CD4-positive, alpha-beta T cell (primary cell): ENCODE measurements around the gene CENPS. TPM values are rescaled to one million over a fixed set of nuclear protein-coding genes. Genes with fewer than 3 reads are reported as not detected.

Experiments used
- ATAC-seq: fragments of 200-7000 bp; cut with Tn5 transposase; one replicate; pipeline ENCODE4 v1.10.0; 2022; ENCODE audit warnings: mild to moderate bottlenecking; ENCODE audit not compliant: poor library complexity
- CTCF ChIA-PET: fragments of 350-600 bp; sonication (Branson Sonifier 250); formaldehyde crosslinking; loops from one replicate; lab custom pipeline; 2021; ENCODE audit warnings: antibody characterized with exemption, inconsistent platforms; lab: Charles Lee
- POLR2A ChIA-PET: fragments of 350-600 bp; sonication (Branson Sonifier 250); formaldehyde crosslinking; loops from one replicate; lab custom pipeline; 2021; ENCODE audit warnings: antibody characterized with exemption, inconsistent platforms; lab: Charles Lee
- DNase-seq, 14 experiments: peaks; one replicate each; pipeline ENCODE4 v3.0.0-alpha.2; 2013 to 2020; ENCODE audit warnings: mixed read lengths in 2 of 14
- H3K27ac ChIP-seq, 2 donors: one replicate each; pipeline versions ENCODE4 v1.5.1 to v1.7.0; 2013; ENCODE audit warnings: low read length in 2 of 2, low read depth in 1 of 2, mild to moderate bottlenecking in 1 of 2
- H3K27me3 ChIP-seq, 2 experiments: 1 replicate in 1 of 2; 2 replicates in 1 of 2; pipeline versions ENCODE4 v1.6.1 to v1.7.0; 2013; ENCODE audit warnings: low read length in 2 of 2, control low read depth in 1 of 2, mild to moderate bottlenecking in 1 of 2, moderate library complexity in 1 of 2; ENCODE audit not compliant: insufficient read depth in 2 of 2, control insufficient read depth in 1 of 2
- H3K36me3 ChIP-seq: one replicate; pipeline ENCODE4 v1.6.1; 2013; ENCODE audit warnings: low read length, control low read depth; ENCODE audit not compliant: insufficient read depth
- H3K4me1 ChIP-seq: one replicate; pipeline ENCODE4 v1.6.1; 2013; ENCODE audit warnings: low read length, control low read depth; ENCODE audit not compliant: insufficient read depth
- H3K4me3 ChIP-seq: one replicate; pipeline ENCODE4 v1.5.1; 2013; ENCODE audit warnings: mild to moderate bottlenecking, low read length, moderate library complexity
- H3K9me3 ChIP-seq, 2 experiments: 1 replicate in 1 of 2; 2 replicates in 1 of 2; pipeline versions ENCODE4 v1.6.1 to v1.7.0; 2013; ENCODE audit warnings: low read length in 2 of 2, mild to moderate bottlenecking in 2 of 2, control low read depth in 1 of 2, moderate library complexity in 1 of 2; ENCODE audit not compliant: control insufficient read depth in 1 of 2, insufficient read depth in 1 of 2
- H3K27ac Mint-ChIP-seq: one replicate; pipeline ENCODE4 v1.8.0; 2020; ENCODE audit warnings: mixed read lengths
- H3K27me3 Mint-ChIP-seq: one replicate; pipeline ENCODE4 v1.8.0; 2021; ENCODE audit warnings: mixed read lengths
- H3K36me3 Mint-ChIP-seq: one replicate; pipeline ENCODE4 v1.8.0; 2021; ENCODE audit warnings: low read depth, mixed read lengths
- H3K4me1 Mint-ChIP-seq: one replicate; pipeline ENCODE4 v1.8.0; 2021; ENCODE audit warnings: low read depth, mixed read lengths
- H3K4me3 Mint-ChIP-seq: one replicate; pipeline ENCODE4 v1.8.0; 2020; ENCODE audit warnings: mild to moderate bottlenecking, mixed read lengths
- H3K9me3 Mint-ChIP-seq: one replicate; pipeline ENCODE4 v1.8.0; 2020; ENCODE audit warnings: mixed read lengths
- CTCF ChIP-seq: fragments of 200-600 bp; IDR thresholded peaks from one replicate; pipeline ENCODE4 v1.8.0; 2022; ENCODE audit warnings: antibody characterized with exemption, mild to moderate bottlenecking
- intact Hi-C, 2 experiments: fragments of 100-400 bp; cut with DNase I in 1 of 2; cut with micrococcal nuclease in 1 of 2; formaldehyde crosslinking; loops; one replicate each; pipeline versions ENCODE4 v1.15.1 to v1.9.0; 2023 to 2025; cut with DNase I, micrococcal nuclease
- total RNA-seq, 174 experiments: library from RNA in 2 of 174; stranded (reverse) in 2 of 174; gene quantifications; one replicate each; pipeline ENCODE4 v1.2.3 and lab custom pipeline; 2021 to 2026

CENPS gene
- total RNA-seq, 2 experiments from 2014 or later, result 3.7 to 4.0 TPM

DNA sequence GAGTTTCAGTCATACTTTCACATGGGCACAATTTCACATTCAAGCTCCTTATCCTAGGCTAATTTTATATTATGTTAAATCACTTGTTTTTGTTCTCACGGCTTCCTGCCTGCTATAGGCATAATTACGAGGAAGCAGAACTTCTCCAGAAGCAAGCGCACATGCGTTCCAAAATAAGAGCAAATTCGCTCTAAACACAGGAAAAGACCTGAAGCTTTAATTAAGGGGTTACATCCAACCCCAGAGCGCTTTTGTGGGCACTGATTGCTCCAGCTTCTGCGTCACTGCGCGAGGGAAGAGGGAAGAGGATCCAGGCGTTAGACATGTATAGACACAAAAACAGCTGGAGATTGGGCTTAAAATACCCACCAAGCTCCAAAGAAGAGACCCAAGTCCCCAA, 19.5 kb downstream of the CENPS start, which contains the start of gene CORT:
Gene CORT, plus strand, starts transcription at position 281 of the 400 bp plus-strand sequence. CDS start 193 bp downstream, outside the sequence.
- Mint-ChIP-seq H3K27ac (no peak within 1 kb of the TSS), H3K27me3 (no peaks in the 10 kb centered on the region), H3K9me3 (no peaks in the 10 kb centered on the region), H3K4me1 (no peaks in the 10 kb centered on the region), H3K36me3 (no peaks in the 10 kb centered on the region), H3K4me3 (no peak within 1 kb of the TSS)
- no peak for TF ChIP-seq CTCF
- intact Hi-C loops, result no loop called here
- ChIA-PET CTCF (no interaction called here), POLR2A (no interaction called here)
- DNase-seq (no peak), ATAC-seq (no peak)
- no peak within 1 kb of the TSS for H3K4me3 ChIP-seq
- H3K36me3 ChIP-seq, result no peaks in the 10 kb centered on the region
- no peaks in the 10 kb centered on the region for H3K27me3 ChIP-seq
- no peak within 1 kb of the TSS for H3K27ac ChIP-seq
- no peaks in the 10 kb centered on the region for H3K4me1 ChIP-seq
- peaks cover 0 to 5% of the 10 kb centered on the region in 2 experiments for H3K9me3 ChIP-seq

GRCh38 chr1:10450156-10450814, 20.1 kb downstream of the CENPS start:
- no peaks in the 10 kb centered on the region for H3K36me3 ChIP-seq
- TF ChIP-seq CTCF, result no peak
- Mint-ChIP-seq H3K4me3 (no peak overlapping the region), H3K4me1 (no peaks in the 10 kb centered on the region), H3K27ac (no peak overlapping the region), H3K27me3 (no peaks in the 10 kb centered on the region), H3K9me3 (no peaks in the 10 kb centered on the region), H3K36me3 (no peaks in the 10 kb centered on the region)
- peaks cover 0 to 10% of the 10 kb centered on the region in 2 experiments for H3K9me3 ChIP-seq
- no peak for DNase-seq
- H3K4me3 ChIP-seq, result no peak overlapping the region
- POLR2A ChIA-PET, result interaction anchor here (1.5 kb wide), 1 partner anchor 20 kb away, joined by 3 read pairs; the partner anchor contains the start of gene CENPS
- H3K4me1 ChIP-seq, result no peaks in the 10 kb centered on the region
- H3K27me3 ChIP-seq, result no peaks in the 10 kb centered on the region
- no peak for ATAC-seq
- intact Hi-C loops, result no loop called here
- CTCF ChIA-PET, result no interaction called here
- no peak overlapping the region for H3K27ac ChIP-seq

DNA sequence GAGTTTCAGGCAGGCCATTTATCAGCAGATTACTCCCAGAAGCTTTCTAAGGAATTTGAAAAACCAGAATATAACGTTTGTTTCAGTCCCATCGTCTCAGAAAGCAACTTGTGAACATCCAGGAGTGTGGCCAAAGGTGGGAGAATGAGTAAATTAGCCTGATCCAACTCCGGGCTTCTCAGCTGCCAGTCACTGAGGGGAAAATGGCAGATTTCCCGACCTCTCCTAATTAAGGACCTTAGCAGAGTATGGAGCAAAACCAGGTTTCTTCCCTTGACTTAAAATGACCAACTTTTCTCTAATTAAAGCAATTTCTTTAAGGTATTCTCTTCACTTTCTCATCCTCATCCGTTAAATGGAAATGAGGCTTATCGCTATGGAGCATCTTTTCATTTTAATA, 20.6 kb downstream of the CENPS start:
- Histone ChIP-seq H3K27ac (no peak overlapping the region), H3K9me3 (peaks cover 0 to 10% of the 10 kb centered on the region in 2 experiments), H3K27me3 (no peaks in the 10 kb centered on the region), H3K4me1 (no peaks in the 10 kb centered on the region), H3K4me3 (no peak overlapping the region), H3K36me3 (no peaks in the 10 kb centered on the region)
- TF ChIP-seq CTCF, result no peak
- ATAC-seq (no peak), DNase-seq (no peak)
- ChIA-PET CTCF (no interaction called here), POLR2A (interaction anchor here (1.5 kb wide), 1 partner anchor 21 kb away, joined by 3 read pairs; the partner anchor contains the start of gene CENPS)
- no peaks in the 10 kb centered on the region for H3K9me3 Mint-ChIP-seq
- H3K4me3 Mint-ChIP-seq, result no peak overlapping the region
- H3K36me3 Mint-ChIP-seq, result no peaks in the 10 kb centered on the region
- no peaks in the 10 kb centered on the region for H3K27me3 Mint-ChIP-seq
- no peak overlapping the region for H3K27ac Mint-ChIP-seq
- intact Hi-C loops, result no loop called here
- no peaks in the 10 kb centered on the region for H3K4me1 Mint-ChIP-seq
